ENCODE measurements around the gene COQ5. TPM values are rescaled to one million over a fixed set of nuclear protein-coding genes. Genes with fewer than 3 reads are reported as not detected.

The COQ5 gene
- total RNA-seq, 4 donors from 2014 or later: 12.1 to 25.3 (median 21.4) TPM

DNA sequence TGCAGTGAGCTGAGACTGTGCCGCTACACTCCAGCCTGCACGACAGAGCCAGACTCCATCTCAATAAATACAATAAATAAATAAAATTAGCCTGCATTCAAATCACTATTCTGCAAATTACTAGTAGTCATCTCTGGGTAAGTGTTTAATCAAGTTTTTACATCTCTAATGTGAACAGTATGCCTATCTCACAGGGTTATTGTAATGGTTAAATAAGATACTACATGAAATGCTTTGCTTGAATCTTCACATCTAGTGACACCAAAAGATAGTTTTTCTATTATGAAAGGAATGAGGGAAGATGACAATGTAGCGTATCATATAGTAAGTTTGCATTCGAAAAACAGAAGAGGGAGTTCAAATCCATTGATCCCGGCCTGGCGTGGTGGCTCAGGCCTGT lies 61.5 kb downstream of the COQ5 start:
- peak overlapping the region in 1 of 4 donors; percentile 11 for H3K27ac ChIP-seq (replicated peaks in 1 of 4)
- no peaks in the 10 kb centered on the region for H3K27me3 ChIP-seq
- no peak for DNase-seq (ENCODE audit: extremely low spot score)
- H3K9me3 ChIP-seq: no peaks in the 10 kb centered on the region
- intact Hi-C loops (cut with DNase I): no loop called here
- H3K36me3 ChIP-seq: peaks cover 17 to 52% (median 41%) of the 10 kb centered on the region in 4 donors
- H3K4me3 ChIP-seq: no peak overlapping the region
- WGBS: 94% methylated on average over 6 of the region's 6 CpGs
- no peak for TF ChIP-seq POLR2A (IDR thresholded peaks at IDR 0.05; ENCODE audit: low read depth)
- no peak for TF ChIP-seq EP300 (IDR thresholded peaks at IDR 0.05)
- TF ChIP-seq, protein P1, sequence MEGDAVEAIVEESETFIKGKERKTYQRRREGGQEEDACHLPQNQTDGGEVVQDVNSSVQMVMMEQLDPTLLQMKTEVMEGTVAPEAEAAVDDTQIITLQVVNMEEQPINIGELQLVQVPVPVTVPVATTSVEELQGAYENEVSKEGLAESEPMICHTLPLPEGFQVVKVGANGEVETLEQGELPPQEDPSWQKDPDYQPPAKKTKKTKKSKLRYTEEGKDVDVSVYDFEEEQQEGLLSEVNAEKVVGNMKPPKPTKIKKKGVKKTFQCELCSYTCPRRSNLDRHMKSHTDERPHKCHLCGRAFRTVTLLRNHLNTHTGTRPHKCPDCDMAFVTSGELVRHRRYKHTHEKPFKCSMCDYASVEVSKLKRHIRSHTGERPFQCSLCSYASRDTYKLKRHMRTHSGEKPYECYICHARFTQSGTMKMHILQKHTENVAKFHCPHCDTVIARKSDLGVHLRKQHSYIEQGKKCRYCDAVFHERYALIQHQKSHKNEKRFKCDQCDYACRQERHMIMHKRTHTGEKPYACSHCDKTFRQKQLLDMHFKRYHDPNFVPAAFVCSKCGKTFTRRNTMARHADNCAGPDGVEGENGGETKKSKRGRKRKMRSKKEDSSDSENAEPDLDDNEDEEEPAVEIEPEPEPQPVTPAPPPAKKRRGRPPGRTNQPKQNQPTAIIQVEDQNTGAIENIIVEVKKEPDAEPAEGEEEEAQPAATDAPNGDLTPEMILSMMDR (IDR thresholded peaks at IDR 0.05): no peak
- no peak for TF ChIP-seq POLR2AphosphoS5 (IDR thresholded peaks at IDR 0.05)
- H3K4me1 ChIP-seq: peaks cover 27 to 51% (median 44%) of the 10 kb centered on the region in 4 donors

DNA sequence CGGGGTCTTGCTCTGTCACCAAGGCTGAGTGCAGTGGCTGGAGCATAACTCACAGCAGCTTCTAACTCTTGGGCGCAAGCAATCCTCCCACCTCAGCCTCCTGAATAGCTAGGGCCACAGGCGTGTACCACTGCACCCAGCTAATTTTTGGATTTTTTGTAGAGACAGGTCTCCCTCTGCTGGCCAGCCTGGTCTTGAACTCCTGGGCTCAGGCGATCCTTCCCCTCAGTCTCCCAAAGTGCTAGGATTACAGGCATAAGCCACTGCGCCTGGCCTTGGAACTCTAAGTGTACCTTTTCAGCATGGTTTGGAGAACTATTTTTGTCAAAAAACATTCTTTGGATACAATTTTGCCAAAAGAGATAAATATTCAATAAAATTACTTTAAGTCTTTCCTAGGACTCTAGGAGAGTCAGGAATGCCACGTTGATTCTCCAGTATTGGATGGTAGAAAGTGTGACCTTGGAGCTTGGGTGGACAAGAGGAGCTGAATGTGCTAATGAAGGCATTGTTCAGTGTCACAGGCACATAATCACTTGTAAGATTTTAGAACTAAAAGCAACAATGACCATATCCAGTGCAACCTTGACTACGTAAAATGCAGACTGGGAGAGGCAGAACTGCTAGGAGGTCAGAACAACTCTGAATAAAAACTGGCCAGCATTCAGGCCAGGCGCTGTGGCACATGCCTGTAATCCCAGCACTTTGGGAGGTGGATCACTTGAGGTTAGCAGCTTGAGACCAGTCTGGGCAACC lies 62.2 kb downstream of the COQ5 start:
- peaks cover 27 to 51% (median 44%) of the 10 kb centered on the region in 4 donors for H3K4me1 ChIP-seq
- no peaks in the 10 kb centered on the region for H3K9me3 ChIP-seq
- TF ChIP-seq, protein P1 (IDR thresholded peaks at IDR 0.05): peak; percentile 37 to 54 (median 48)
- TF ChIP-seq EP300 (IDR thresholded peaks at IDR 0.05): no peak
- no peak for TF ChIP-seq POLR2AphosphoS5 (IDR thresholded peaks at IDR 0.05)
- intact Hi-C loops (cut with DNase I): no loop called here
- peaks cover 24 to 59% (median 48%) of the 10 kb centered on the region in 4 donors for H3K36me3 ChIP-seq
- no peak for DNase-seq (ENCODE audit: extremely low spot score)
- H3K27me3 ChIP-seq: no peaks in the 10 kb centered on the region
- H3K4me3 ChIP-seq: no peak overlapping the region
- 49% methylated on average over 8 of the region's 8 CpGs for WGBS
- H3K27ac ChIP-seq (replicated peaks in 1 of 4): peak overlapping the region in 1 of 4 donors; percentile 11

DNA sequence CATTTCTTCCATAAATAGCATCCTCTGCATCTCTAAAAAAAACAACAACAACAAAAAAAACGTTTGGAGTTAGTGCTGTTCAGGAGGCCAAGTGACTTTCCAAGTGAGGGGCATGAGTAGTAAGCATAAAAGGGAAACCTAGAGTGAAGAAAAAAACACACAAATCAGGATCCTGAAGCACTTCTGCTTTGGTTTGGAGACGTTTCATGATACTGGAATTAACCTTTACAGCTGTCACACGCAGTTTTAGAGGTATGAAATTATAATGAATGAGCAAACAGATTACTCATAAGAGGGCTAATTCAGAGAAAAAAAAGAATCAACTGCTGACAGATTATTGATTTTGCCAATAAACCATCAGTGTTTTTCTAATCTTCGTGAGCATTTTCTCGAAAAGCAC lies 63.2 kb downstream of the COQ5 start:
- TF ChIP-seq, protein P1 (IDR thresholded peaks at IDR 0.05): no peak
- no peak for TF ChIP-seq POLR2AphosphoS5 (IDR thresholded peaks at IDR 0.05)
- no peak for TF ChIP-seq POLR2A (IDR thresholded peaks at IDR 0.05; ENCODE audit: low read depth)
- no peak for TF ChIP-seq EP300 (IDR thresholded peaks at IDR 0.05)
- Histone ChIP-seq H3K4me1 (peaks cover 27 to 43% (median 38%) of the 10 kb centered on the region in 4 donors), H3K27me3 (no peaks in the 10 kb centered on the region), H3K4me3 (no peak overlapping the region), H3K27ac (replicated peaks in 1 of 4) (no peak overlapping the region), H3K9me3 (no peaks in the 10 kb centered on the region), H3K36me3 (peaks cover 33 to 69% (median 55%) of the 10 kb centered on the region in 4 donors)
- 43% methylated on average over 5 of the region's 5 CpGs for WGBS
- no peak for DNase-seq (ENCODE audit: extremely low spot score)
- intact Hi-C loops (cut with DNase I): no loop called here

DNA sequence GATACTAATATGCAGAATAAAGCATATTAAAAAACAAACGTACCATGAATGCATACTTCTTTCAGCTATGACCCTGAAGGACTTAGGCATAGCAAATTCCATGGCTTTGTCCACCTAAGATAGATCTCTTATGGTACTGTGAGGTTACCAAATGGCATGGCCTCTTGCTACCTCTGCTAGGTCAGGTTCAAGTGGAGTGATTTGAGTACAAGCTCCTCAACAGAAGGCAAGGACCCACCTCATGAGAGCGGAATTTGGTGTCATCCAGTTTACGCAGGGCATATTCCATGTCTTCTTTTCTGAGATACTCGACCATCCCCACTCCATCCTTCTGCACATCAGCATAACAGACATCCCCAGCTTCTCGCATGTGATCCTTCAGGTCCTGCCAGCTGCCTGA lies 65.2 kb downstream of the COQ5 start:
- 80% methylated on average over 5 of the region's 5 CpGs for WGBS
- Histone ChIP-seq H3K9me3 (no peaks in the 10 kb centered on the region), H3K36me3 (peaks cover 47 to 89% (median 75%) of the 10 kb centered on the region in 4 donors), H3K4me3 (no peak overlapping the region), H3K27me3 (no peaks in the 10 kb centered on the region), H3K4me1 (peaks cover 21 to 32% (median 28%) of the 10 kb centered on the region in 4 donors), H3K27ac (replicated peaks in 1 of 4) (no peak overlapping the region)
- intact Hi-C loops (cut with DNase I): no loop called here
- TF ChIP-seq EP300 (IDR thresholded peaks at IDR 0.05) (no peak), POLR2AphosphoS5 (IDR thresholded peaks at IDR 0.05) (no peak), POLR2A (IDR thresholded peaks at IDR 0.05; ENCODE audit: low read depth) (no peak)
- TF ChIP-seq, protein P1 (IDR thresholded peaks at IDR 0.05): no peak
- no peak for DNase-seq (ENCODE audit: extremely low spot score)

Measured in esophagus muscularis mucosa (tissue), 4 donors.